ENCODE results near the gene CRADD.

GRCh38 chr12:93803424-93803807 lies 126.2 kb downstream of the CRADD start:
- no peak for TF ChIP-seq POLR2A (IDR thresholded peaks at IDR 0.05; ENCODE audit: low read length)
- no peak for TF ChIP-seq GATA1 (IDR thresholded peaks at IDR 0.05; ENCODE audit: low read depth, low read length)
